ENCODE measurements around the gene MLLT6. TPM values are rescaled to one million over a fixed set of nuclear protein-coding genes. Genes with fewer than 3 reads are reported as not detected.

The MLLT6 gene
- total and polyA plus RNA-seq, 2 of the 4 experiments (the other 2 are of a cell fraction) = 7.2 to 21.2 TPM

GRCh38 chr17:38732376-38733281 is 27.6 kb downstream of the MLLT6 start (continued):
- TF ChIP-seq SMC3 (IDR thresholded peaks at IDR 0.05; ENCODE audit: low read depth, low read length) = no peak

- no TSS peak for BruUV-seq (replicated peaks)
- Histone ChIP-seq H3K9me1 (ENCODE audit: insufficient read depth, low read length) (0 out of 2 replicates have a peak, but pooled peaks cover 11% of the 10 kb centered on the region), H3K56ac (ENCODE audit: extremely low read depth, insufficient read depth, low read length) (no peak overlapping the region), H3K9ac (ENCODE audit: low read depth, low read length) (no peak overlapping the region), H3K27me3 (ENCODE audit: control insufficient read depth, insufficient read depth, low read length) (no peaks in the 10 kb centered on the region), H3K27ac (ENCODE audit: insufficient read depth, low read length) (no peak overlapping the region), H3K4me2 (ENCODE audit: low read depth, low read length) (no peak overlapping the region), H3K14ac (replicated peaks; ENCODE audit: low read depth, low read length) (no peak overlapping the region), H3K4me3 (ENCODE audit: insufficient read depth, low read depth, low read length) (no peak overlapping the region), H3K79me1 (ENCODE audit: low read depth in 1 of 2, low read length in 2 of 2) (peaks cover 11 to 69% of the 10 kb centered on the region in 2 experiments; a peak in 3 of 4 replicates), H2BK20ac (ENCODE audit: low read depth, low read length) (no peak overlapping the region), H3K18ac (ENCODE audit: low read depth, low read length) (no peak overlapping the region), H2AFZ (replicated peaks; ENCODE audit: low read length, poor library complexity) (no peak overlapping the region), H2BK5ac (ENCODE audit: low read depth, low read length, poor library complexity, severe bottlenecking) (no peak overlapping the region), H4K20me1 (ENCODE audit: insufficient read depth, low read length) (peaks cover 36% of the 10 kb centered on the region), H3K23ac (ENCODE audit: low read depth, low read length) (no peak overlapping the region), H4K91ac (ENCODE audit: insufficient read depth, low read depth, low read length) (no peak overlapping the region), H4K5ac (ENCODE audit: low read depth, low read length) (no peak overlapping the region), H2BK120ac (ENCODE audit: low read depth, low read length) (no peak overlapping the region), H3K4me1 (ENCODE audit: control insufficient read depth, insufficient read depth, low read length) (peaks cover 15% of the 10 kb centered on the region), H2BK15ac (ENCODE audit: low read depth, low read length) (no peak overlapping the region), H2AK9ac (replicated peaks; ENCODE audit: low read depth, low read length, poor library complexity) (no peak overlapping the region), H3K36me3 (ENCODE audit: control insufficient read depth, insufficient read depth, low read length) (peaks cover 41% of the 10 kb centered on the region), H3K9me3 (ENCODE audit: control insufficient read depth, insufficient read depth, low read length) (no peaks in the 10 kb centered on the region), H2AK5ac (ENCODE audit: low read depth, low read length) (no peak overlapping the region), H3K4ac (ENCODE audit: low read depth, low read length) (no peak overlapping the region), H4K8ac (ENCODE audit: low read depth in 2 of 2, low read length in 2 of 2) (no peak overlapping the region)
- WGBS, 2 experiments (ENCODE audit: extremely low coverage in 2 of 2, insufficient read length in 1 of 2) = 93% methylated on average over 3 of the region's 9 CpGs; no CpG with 5 or more reads in 1 of the 2 experiments
- in situ Hi-C loops (cut with MboI; ENCODE audit: low sequenced_read_pairs) = loop anchor here (5.0 kb wide), 1 partner anchor 56 kb away; no protein-coding TSS in a partner anchor
- ATAC-seq (ENCODE audit: low read depth) (no peak), DNase-seq (no peak)
- CTCF ChIA-PET = no interaction called here
- intact Hi-C loops (cut with micrococcal nuclease) = no loop called here
- POLR2A ChIA-PET (ENCODE audit: unreplicated experiment) = no interaction called here
- dilution Hi-C loops (cut with HindIII; ENCODE audit: low sequenced_read_pairs, unreplicated experiment) = no loop called here
- TF ChIP-seq BHLHE40 (IDR thresholded peaks at IDR 0.05; ENCODE audit: low read depth, low read length) (no peak), ELK1 (IDR thresholded peaks at IDR 0.05; ENCODE audit: borderline replicate concordance, low read depth, low read length) (no peak), CTCF (conservative IDR thresholded peaks at IDR 0.05; ENCODE audit: low read depth, low read length) (no peak), CEBPB (IDR thresholded peaks at IDR 0.05; ENCODE audit: low read depth, low read length) (no peak), MXI1 (IDR thresholded peaks at IDR 0.05; ENCODE audit: borderline replicate concordance, low read depth, low read length) (no peak), RFX5 (IDR thresholded peaks at IDR 0.05; ENCODE audit: low read depth, low read length) (no peak), POLR2A (IDR thresholded peaks at IDR 0.05; ENCODE audit: low read depth, low read length) (no peak), MAZ (IDR thresholded peaks at IDR 0.05; ENCODE audit: borderline replicate concordance, low read depth, low read length) (no peak), MAFK (IDR thresholded peaks at IDR 0.05; ENCODE audit: low read depth, low read length) (no peak), FOS (IDR thresholded peaks at IDR 0.05; ENCODE audit: low read depth, low read length) (no peak), RAD21 (IDR thresholded peaks at IDR 0.05; ENCODE audit: low read length) (no peak)
Measured at GRCh38 chr17:38733282-38733981, 28.4 kb downstream of the MLLT6 start.
